ENCODE results near the gene RNF166.

Gene RNF166

DNA sequence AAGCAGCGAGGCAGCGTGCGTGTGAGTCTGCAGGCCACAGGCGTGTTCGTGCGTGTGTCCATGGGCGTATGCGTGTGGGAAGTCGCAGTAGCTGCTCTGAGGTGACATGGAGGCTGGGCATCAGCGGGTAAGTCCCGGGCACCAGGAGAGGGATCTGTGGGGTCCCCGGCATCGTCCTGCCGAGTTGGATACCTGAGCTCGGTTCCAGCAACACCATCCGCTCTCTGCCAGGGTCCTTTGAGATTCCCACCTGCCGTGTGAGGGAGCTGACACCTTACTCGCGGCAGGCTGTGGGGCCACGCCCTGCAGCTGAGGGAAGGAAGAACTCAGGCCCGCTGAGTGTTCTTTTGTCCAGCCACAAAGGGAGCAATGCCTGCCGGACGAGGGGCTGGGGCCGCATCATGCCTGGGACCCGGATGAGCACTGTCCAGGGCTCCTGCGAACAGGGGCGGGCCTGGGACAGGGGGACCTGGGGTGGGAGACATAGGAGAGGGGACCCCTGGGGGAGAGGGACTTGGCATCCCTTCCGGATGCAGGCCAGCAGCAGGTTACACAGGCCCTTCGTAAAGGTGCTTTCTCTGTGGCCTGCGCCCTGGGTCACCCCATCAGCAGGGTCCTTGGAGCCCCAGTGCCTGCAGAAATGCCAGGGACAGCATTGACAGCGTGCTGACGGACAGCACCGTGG, 14.9 kb downstream of the RNF166 start:
- no peak for DNase-seq

- no peak for DNase-seq
These were observed 15.7 kb downstream of the RNF166 start for GRCh38 chr16:88690341-88691128.

GRCh38 chr16:88688013-88688778, 18.0 kb downstream of the RNF166 start:
- DNase-seq: peak; percentile 46

- no peak for DNase-seq
These were observed 18.6 kb downstream of the RNF166 start for GRCh38 chr16:88687676-88688012.

DNA sequence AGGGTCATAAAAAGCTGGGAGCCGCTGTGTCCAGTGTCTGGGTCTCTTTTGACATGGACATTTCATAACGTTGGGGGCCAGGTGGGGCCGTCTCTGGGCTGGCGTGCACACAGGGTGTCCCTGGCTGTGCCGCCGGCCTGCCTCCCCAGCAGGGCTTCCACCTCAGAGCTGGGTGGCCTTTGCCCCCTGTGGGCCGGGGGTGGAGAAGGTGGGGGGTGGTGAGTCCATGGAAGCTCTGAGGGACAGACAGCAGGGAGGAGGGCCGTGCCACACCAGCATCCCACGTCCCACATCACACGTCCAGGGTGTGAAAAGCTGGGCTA, 19.0 kb downstream of the RNF166 start:
- no peak for DNase-seq

- no peak for DNase-seq
These were observed 19.6 kb downstream of the RNF166 start, which contains the start of gene SNAI3 for GRCh38 chr16:88686439-88687253. TSS of gene SNAI3 (minus strand) at chr16:88686507. CDS start at chr16:88686406, 101 bp downstream.

DNA sequence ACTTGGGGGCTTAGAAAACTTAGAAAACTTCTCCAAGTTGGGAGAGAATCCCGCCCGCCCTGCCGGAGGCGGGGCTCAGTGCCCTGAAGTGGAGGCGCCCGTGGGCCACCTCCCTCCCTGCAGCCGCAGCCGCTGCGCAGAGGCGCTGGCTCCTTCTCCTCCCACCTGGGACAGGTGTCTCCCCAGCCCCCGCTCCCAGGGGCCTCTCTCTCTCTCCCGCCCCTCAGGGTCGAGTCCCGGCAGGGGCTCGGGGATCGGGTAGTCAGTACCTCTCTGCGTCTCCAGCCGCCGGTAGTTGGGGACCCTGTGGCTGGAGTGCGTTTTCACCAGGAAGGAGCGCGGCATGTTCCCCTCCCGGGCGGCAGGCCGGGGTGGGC, 20.2 kb downstream of the RNF166 start:
- no peak for DNase-seq

DNA sequence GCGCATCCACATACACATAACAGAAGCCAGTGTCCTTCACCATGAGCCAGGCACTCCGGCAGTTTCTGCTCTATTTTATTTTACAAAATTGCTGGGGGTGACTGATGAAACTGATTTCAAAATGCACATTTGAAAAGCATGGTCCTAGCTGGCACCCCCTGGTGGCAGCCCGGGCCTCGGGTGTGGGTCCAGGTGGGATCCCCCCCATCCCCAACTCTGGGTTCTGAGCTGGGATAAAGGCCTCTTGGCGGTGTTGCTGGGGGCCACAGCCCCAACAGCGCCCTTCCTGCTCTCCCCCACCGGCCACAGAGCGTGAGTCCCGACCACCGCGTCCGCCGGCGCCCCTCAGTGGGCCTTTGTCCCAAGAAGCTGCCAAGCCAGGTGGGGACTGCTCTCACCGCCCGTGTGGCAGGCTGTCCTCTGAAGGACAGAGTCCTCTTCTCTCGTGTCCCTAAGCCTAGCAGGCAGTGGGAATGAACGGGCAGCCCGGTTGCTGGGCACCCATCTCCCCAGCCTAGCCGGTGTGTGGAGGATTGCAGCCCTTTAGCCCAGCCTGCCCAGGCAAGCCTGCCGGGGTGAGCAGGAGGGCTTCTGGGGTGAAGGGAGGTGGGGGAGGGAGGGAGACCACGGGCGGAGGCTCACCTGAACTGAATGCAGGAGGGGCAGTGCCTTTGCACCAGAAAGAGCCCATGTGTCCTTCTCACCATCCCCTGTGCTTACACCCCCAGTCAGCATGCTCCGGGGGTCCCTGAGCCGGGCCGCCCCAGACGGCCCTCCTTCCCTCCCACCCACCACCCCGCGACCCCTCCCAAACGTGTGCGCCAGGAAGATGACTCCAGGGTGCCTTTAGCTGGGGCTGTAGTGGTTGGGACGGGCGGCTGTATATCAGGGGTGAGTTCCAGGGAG, 20.8 kb downstream of the RNF166 start:
- no peak for DNase-seq

- no peak for DNase-seq
These were observed 21.5 kb downstream of the RNF166 start for GRCh38 chr16:88684569-88685155.

DNA sequence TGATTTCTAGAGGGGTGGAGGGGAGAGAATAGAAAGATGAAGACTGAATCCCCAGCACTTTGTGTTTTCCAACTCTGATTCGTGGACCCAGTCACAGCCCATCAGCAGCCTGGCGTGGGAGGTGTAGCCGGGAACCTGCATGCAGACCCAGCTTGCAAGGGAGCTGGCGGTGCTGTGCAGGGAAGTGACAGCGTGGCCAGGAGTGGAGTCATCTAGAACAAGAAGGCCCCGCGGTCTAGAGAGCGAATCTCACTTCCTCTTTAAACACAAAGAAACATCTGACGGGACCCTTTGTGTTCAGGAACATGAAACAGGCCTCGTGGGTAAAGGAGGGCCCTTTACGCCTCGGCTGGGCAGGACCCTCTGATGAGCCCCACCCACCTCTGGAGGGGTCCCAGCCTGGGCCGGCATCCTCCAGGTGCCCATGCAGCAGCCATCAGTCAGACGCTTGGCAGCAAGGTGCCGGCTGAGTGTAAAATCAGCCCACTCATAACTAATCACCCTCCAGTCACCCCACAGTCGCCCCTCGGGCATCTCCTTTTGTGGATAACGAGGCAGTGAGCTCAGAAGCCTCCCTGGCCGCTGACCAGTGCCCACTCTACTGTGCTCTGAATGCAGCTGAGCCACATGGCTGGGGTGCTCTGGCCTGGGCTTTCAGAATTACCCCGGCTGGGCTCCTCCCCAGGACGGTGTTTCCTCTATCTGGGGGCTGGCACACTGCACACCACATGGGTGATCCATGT, 24.3 kb downstream of the RNF166 start:
- DNase-seq: no peak

DNA sequence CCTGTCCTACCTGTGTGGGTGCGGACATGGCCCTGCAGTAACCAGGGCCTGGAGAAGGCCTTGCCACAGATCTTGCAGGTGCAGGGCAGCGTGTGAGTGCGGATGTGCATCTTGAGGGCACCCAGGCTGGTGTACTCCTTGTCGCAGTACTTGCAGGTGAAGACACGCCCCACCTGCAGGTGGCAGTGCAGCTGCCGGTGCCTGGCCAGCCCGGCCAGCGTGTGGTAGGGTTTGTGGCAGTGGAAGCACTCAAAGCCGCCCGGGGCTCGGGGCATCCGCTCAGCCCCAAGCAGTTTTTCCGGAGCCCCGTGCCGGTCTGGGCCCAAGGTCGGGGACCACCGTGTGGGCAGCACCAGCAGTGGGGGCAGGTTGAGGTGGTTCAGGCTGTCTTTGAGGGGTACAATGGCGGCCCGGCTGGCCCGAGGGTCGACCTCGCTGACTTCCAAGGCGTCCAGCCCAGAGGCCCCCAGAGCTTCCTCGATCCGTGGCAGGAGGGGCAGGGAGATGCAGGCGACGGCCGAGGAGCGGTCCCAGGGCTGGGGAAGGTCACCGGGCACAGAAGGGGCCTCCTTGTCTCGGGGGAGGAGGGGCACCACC, 25.0 kb downstream of the RNF166 start:
- DNase-seq: no peak

GRCh38 chr16:88680554-88681083, 25.6 kb downstream of the RNF166 start:
- no peak for DNase-seq

DNA sequence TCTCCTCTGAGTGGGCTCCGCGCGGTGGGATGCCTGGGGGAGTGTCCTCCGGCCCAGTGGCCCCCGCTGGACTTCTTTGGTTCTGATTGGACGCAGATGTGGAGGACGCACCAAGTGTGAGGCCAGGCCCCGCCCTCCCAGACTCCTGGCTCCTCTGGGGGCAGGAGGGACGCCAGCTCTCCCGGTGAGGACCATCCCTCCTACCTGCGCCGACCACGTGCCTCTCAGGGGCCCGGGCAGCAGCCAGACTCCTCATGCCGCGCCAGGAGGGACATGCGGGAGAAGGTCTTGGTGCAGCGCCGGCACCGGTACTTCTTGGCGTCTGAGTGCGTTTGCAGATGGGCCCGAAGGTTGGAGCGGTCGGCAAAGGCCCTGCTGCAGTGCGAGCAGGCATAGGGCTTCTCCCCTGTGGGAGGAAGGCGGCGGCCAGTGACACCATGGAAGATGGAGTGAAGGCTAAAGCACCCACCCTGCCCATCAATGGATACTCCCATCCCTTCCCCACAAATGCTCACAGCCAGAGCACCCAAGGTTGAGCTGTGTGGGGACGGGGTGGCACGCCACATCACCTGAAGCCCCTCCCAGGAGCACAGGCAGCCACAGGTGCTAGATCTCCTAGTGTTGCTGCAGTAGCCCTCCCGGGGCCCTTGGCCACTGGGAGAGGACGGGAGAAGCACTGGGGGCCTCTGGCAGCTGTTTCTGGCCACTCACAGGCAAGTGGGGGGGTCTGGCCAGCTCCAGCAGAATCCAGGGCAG, 27.8 kb downstream of the RNF166 start:
- DNase-seq: no peak

GRCh38 chr16:88677721-88678120, 28.5 kb downstream of the RNF166 start:
- no peak for DNase-seq

GRCh38 chr16:88676502-88677242, 29.5 kb downstream of the RNF166 start:
- no peak for DNase-seq

DNA sequence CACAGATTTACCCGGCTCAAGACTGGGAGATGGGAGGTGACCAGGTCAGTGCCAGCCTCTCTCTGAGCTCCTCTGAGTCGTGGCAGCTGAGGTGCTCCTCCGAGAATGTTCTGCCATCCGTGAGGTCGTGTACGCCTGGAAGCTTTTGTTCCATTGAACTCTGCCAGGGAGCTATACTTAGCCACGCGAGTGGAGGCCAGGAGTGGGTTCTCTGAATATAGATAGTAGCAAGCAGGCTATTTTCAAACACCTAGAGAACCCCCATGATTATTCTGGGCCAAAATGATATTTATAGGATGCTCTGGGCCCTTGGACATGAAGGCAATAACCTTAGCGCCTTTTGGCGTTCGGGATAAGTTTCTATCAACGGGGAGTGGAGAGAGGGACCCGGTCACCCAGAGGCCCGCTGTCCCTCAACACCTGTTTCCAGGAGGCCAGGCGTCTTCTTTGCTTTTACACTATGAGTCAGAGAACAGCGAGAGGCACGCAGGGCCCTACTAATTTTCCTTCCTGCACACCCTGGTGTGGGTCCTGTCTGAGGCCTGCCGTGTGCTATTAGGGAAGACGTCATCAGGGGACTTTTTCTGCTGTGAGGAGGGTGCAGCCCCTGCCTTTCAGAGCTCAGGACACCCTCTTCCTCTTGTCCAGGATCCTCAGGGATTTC, 32.4 kb downstream of the RNF166 start:
- no peak for DNase-seq

DNA sequence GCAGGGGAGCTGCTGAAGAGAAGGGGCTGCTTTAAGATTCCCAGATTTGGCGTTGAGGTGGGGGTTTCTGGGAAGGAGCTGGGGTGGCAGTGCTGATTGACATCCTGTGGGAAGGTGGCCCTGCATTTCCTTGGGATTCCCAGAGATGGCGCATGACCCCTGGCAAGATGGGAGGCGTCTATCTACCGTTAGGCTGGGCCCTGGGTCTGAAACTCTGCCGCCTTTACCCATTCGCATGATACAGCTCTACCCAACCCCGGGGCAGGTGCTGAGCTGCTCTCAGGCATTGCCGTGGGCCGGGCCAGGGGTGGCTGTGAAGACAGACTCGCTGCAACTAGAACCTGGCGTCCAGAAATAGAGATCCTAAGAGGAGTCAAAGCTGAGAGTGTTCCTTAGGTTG, 33.4 kb downstream of the RNF166 start:
- no peak for DNase-seq

GRCh38 chr16:88671806-88672205, 34.4 kb downstream of the RNF166 start:
- no peak for DNase-seq

Measured in NCI-H2029 treated with DMSO at 0.1 percent for 48 hours (cell line).